HG03457 (cell line): ENCODE results near the gene KIF17.

Source experiments
- ATAC-seq: cut with Tn5 transposase; IDR thresholded peaks from one replicate; pipeline ENCODE4 v1.9.1; 2021; ENCODE audit warnings: moderate number of reproducible peaks; ENCODE audit not compliant: unreplicated experiment

KIF17 gene

GRCh38 chr1:20663969-20664715, 53.7 kb downstream of the KIF17 start:
- no peak for ATAC-seq

- no peak for ATAC-seq
Measured at GRCh38 chr1:20663365-20663764, 54.4 kb downstream of the KIF17 start.

GRCh38 chr1:20662110-20662475, 55.7 kb downstream of the KIF17 start:
- ATAC-seq, result no peak

GRCh38 chr1:20661207-20662109, 56.3 kb downstream of the KIF17 start, which contains the start of gene DDOST:
TSS of gene DDOST (minus strand) at chr1:20661369. CDS start at chr1:20661350, 19 bp downstream.
- ATAC-seq, result peak; percentile 88

- no peak for ATAC-seq
Measured at GRCh38 chr1:20660847-20661206, 57.0 kb downstream of the KIF17 start.

- ATAC-seq, result no peak
Measured at GRCh38 chr1:20660363-20660762, 57.4 kb downstream of the KIF17 start.

GRCh38 chr1:20658166-20658915, 59.5 kb downstream of the KIF17 start:
- no peak for ATAC-seq

GRCh38 chr1:20657024-20657423, 60.8 kb downstream of the KIF17 start:
- ATAC-seq, result no peak

GRCh38 chr1:20654104-20654690, 63.6 kb downstream of the KIF17 start:
- no peak for ATAC-seq

- no peak for ATAC-seq
Measured at GRCh38 chr1:20652300-20652699, 65.5 kb downstream of the KIF17 start.

GRCh38 chr1:20648946-20649345, 68.9 kb downstream of the KIF17 start:
- no peak for ATAC-seq

GRCh38 chr1:20648438-20648837, 69.4 kb downstream of the KIF17 start:
- no peak for ATAC-seq

GRCh38 chr1:20645414-20645813, 72.4 kb downstream of the KIF17 start:
- no peak for ATAC-seq

- no peak for ATAC-seq
Measured at GRCh38 chr1:20644416-20644815, 73.4 kb downstream of the KIF17 start.

GRCh38 chr1:20643080-20643479, 74.7 kb downstream of the KIF17 start:
- no peak for ATAC-seq

GRCh38 chr1:20641975-20642374, 75.8 kb downstream of the KIF17 start:
- ATAC-seq, result no peak

- no peak for ATAC-seq
Measured at GRCh38 chr1:20640183-20640597, 77.6 kb downstream of the KIF17 start.

GRCh38 chr1:20636785-20637347, 80.9 kb downstream of the KIF17 start:
- ATAC-seq, result no peak

GRCh38 chr1:20634594-20635084, 83.2 kb downstream of the KIF17 start:
- no peak for ATAC-seq

GRCh38 chr1:20634065-20634593, 83.7 kb downstream of the KIF17 start:
- no peak for ATAC-seq
